HG03060 (cell line): ENCODE data around the gene ZDHHC19.
"Not testable (repeated sequence)": the region's sequence is repeated elsewhere in the genome, so short reads cannot be mapped to it uniquely, and the experiment has no call there.

ENCODE experiments used
- ATAC-seq: cut with Tn5 transposase; IDR thresholded peaks from one replicate; pipeline ENCODE4 v1.9.1; 2021; ENCODE audit warnings: low read depth, moderate number of reproducible peaks; ENCODE audit not compliant: unreplicated experiment

The ZDHHC19 gene, protein sequence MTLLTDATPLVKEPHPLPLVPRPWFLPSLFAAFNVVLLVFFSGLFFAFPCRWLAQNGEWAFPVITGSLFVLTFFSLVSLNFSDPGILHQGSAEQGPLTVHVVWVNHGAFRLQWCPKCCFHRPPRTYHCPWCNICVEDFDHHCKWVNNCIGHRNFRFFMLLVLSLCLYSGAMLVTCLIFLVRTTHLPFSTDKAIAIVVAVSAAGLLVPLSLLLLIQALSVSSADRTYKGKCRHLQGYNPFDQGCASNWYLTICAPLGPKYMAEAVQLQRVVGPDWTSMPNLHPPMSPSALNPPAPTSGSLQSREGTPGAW

DNA sequence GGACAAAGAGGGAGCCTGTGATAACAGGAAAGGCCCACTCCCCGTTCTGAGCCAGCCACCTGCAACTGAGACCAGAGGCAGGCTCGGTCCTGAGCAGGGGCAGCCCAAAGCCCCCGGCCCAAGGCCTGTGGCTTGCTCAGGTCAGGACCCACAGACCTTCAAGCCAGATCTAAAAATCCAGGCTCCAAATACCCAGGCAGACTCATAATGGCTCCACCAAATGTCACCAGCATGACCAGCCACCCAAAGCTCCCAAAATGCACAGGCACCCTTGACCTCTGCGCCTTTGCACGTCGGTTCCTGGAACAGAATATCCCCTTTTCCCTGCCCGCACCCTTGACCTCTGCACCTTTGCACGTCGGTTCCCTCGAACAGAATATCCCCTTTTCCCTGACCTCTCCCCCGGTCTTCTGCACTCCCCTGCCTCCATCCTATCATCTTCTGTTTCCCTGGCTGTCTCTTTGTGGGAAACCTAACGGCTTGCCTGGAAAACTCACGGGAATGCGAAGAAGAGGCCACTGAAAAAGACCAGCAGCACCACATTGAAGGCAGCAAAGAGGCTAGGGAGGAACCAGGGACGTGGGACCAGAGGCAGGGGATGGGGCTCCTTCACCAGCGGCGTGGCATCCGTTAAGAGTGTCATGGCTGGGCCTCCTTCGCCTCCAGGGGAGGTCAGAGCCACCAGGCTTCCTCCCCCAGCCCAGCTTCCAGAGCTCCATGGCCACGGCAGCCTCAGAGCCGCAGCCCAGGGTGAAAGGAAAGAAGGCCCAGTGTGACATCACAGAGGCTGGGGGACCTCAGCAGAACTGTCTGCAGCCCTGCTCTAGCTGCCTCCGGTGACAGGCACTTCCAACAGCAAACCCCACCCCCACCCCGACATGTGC, at the start of gene ZDHHC19:
Gene ZDHHC19 (minus strand): TSS at position 728 of the 884 bp plus-strand sequence. CDS start 85 bp downstream, at position 643.
- no peak for ATAC-seq

DNA sequence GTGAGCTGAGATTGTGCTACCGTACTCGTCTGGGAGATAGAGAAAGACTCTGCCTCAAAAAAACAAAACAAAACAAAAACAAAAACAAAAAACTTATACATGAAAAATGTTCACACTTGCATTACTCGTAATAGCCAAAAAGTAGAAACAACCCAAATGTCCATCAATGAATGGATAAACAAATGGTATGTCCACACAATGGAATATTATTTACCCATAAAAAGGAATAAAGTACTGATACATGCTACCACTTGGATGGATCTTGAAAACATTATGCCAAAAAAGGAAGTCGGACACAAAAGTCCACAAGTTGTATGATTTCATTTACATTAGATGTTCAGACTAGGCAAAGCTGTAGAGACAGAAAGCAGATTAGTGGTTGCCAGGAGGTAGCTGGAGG, 49.6 kb upstream of the ZDHHC19 start:
- no peak for ATAC-seq

DNA sequence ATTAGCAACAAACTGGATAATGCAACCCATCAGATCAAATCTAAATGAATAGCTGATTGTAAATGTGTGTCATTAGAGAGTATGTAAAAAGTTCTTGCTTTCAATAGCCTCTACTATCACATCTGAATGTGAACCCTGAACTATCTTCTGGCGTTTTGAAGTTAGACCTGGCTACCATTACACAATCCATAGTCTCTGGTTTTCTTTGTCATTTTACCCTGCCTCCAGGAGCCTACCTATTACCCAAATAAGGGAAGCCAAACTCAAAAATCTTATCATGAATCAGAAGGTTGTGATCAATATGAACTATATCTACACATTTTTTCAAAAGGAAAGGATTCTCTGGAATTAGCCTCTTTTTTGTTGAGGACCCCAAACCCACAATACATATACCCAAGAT, 44.6 kb upstream of the ZDHHC19 start:
- ATAC-seq = no peak

DNA sequence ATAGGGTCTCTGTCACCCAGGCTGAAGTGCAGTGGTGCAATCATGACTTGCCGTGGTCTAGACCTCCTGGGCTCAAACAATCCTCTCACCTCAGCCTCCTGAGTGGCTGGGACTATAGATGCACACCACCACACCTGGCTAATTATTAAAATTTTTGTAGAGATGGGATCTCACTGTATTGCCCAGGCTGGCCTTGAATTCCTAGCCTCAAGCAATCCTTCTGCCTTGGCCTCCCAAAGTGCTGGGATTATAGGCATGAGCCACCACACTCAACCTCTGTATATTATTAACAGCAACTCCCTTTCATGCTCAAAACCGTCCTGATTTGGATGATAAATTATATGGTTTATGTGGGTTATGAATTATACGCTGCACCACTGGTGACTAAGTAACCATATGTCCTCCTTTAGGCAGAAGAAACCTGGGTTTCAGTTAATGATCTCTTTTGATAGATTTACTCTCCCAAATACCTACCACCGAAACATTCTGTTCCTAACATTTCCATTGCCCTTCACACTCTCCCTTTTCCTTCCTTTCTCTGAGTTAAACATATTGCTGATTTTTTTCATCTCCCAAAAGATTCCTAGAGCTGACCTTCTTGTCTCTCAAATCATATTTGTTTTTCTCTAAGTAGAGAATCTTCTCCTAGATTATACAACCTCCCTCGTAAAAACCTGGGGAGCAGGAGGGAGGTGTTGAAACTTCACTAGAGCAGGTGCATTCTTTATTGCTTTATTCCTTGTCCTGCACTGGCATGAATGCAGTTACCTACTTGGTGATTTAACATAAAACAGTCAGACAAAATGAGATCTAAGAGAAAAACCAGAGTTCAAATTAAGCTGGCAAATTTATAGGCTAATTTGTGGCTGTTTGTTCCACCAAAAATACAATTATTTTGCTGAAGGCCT, 43.4 kb upstream of the ZDHHC19 start:
- no peak for ATAC-seq

DNA sequence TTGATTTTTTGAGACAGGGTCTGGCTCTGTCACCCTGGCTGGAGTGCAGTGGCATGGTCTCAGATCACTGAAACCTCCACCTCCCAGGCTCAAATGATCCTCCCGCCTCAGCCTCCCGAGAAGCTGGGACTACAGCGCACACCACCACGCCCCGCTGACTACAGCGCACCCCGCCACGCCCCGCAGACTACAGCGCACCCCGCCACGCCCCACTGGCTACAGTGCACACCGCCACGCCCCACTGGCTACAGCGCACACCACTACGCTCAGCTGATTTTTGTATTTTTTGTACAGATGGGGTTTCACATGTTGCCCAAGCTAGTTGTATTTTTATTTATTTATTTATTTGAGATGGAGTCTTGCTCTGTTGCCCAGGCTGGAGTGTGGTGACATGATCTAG, 40.7 kb upstream of the ZDHHC19 start:
- ATAC-seq = no peak

DNA sequence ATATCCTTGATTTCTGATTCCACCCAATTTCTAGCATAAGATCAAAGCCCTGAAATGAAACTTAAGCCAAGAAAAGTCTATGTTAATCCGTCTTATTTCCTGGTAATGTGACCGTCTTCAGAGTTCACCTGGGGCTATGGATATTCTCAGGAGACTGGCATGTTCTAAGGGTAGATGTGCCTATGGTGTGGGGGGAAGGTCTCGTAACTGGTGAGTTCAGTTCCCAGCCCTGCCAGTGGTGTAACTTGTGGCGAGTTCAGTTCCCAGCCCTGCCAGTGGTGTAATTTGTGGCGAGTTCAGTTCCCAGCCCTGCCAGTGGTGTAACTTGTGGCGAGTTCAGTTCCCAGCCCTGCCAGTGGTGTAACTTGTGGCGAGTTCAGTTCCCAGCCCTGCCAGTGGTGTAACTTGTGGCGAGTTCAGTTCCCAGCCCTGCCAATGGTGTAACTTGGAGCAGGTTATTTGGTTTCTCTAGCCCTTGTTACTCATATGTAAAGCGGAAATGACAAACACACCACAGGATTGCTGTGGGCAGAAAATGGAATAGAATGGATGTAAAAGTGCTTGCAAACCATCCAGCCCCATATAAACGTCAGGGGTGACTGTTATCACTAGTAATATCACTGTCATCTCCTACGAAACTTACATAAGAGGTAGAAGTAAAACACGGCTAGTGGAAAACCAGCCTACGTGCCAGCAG, 35.6 kb upstream of the ZDHHC19 start:
- ATAC-seq = no peak

DNA sequence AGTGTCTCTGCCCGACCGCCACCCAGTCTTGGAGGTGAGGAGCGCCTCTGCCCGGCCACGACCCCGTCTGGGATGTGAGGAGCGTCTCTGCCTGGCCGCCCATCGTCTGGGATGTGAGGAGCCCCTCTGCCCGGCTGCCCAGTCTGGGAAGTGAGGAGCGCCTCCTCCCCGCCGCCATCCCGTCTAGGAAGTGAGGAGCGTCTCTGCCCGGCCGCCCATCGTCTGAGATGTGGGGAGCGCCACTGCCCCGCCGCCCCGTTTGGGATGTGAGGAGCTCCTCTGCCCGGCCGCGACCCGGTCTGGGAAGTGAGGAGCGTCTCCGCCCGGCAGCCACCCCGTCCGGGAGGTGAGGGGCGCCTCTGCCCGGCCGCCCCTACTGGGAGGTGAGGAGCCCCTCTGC, 33.0 kb upstream of the ZDHHC19 start:
- not testable (repeated sequence) for ATAC-seq

DNA sequence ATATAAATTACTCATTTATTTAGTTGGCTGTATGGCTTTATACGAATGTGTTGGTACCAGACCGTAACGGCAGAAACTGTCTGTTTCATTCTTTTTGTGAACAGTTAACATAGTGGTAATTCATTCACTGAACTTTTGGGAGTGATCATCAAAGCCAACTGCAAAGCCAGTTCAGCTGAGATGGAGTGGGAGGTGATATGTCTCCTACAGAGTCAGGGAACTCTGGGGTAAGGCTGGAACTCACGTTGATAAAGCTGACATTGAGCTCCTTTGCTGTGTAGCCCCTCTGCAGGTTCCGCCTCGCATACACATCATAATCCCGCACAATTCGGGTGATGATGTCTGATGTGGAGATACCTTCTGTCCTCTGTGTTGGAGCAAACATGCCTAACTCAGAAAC, 30.5 kb upstream of the ZDHHC19 start:
- ATAC-seq = no peak

DNA sequence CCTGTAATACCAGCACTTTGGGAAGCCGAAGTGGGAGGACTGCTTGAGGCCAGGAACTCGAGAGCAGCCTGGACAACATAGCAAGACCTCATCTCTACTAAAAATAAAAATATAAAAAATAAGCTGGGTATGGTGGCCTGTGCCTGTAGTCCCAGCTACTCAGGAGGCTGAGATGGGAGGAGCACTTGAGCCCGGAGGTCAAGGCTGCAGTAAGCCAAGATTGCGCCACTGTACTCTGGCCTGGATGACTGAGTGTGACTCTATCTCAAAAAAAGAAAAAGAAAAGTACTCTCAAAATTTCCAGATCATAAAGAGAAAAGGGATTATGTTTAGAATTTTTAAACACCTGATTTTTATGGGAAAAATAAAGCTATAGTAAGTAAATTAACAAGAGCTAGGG, 29.2 kb upstream of the ZDHHC19 start:
- no peak for ATAC-seq

DNA sequence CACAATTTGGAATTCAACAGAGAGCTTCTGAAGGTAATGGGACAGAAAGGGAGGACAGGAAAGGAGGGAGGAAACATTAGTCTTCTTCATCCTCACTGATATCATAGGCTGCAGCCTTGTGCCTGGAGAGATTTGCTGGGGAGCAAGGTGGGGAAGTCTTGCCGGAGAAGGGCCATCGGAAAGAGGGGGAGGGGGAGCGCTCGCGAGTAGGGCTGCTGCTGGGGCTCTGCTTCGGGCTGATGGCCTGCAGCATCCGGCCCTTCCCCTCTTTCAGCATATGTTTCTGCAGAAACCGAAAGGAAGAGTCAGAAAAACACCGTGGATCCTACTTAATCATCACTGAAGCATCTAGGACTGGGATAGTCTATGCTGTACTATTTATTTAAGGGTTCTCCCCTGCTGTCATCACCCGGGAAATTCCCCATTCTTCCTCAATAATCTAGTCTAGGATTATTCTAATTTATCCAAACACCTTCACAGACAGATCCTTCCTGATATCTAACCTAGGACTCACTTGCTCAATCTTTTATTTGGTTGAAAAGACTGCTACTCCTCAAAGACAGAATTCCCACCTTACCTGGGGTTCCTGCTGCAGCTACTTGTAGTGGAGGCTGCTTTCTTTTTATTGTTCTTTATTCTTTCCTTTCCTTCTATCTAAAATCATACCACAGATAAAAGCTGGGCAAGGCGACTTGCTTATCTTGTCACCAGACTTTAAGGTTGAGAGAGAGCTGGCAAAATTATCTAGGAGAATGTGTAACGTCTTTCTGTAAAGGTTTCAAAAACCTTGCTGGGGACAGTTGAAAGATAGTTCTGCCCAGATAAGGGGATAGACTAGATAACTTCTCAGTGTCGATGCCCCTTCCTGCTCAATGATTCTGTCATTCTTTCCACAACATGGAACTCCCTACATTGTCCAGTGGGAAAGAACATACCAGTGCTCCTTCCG, 27.7 kb upstream of the ZDHHC19 start:
- ATAC-seq = no peak

DNA sequence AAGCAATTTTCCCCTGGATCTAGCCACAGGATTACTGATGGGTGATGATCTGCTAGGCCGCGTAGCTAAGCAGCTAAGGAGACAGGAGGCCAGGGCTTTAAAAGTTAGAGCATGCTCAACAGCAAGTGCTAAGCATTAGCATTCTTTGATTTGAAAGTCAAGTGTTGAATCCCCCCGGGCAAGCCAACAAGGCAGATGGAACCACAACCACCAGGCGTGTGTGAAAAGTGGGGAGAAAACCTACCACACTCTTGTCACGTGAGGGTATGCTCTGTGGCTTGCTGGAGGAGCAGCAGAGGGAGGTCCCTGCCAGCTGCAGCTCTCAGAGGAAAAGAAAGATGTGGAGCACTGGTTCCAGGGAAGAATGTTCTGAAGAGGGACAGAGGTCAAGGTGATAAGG, 26.0 kb upstream of the ZDHHC19 start:
- no peak for ATAC-seq

DNA sequence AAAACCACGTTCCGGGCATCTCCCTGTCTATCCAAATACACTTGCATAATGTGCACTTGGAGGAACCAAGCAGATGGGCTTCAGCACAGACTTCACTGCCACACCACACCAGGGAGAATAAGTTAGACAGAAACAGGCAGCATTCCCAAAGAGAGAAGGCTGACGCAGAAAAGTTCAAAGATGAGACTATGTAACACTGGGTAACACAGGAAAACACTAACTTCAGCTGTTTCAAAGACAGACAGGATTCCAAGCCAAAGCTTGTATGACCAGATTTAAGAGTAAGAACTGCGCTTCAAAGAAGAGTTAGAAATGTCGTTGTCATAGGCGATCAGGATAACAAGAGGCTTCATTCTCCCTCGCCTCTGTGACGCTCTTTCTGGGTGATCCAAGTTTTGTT, 25.0 kb upstream of the ZDHHC19 start:
- ATAC-seq = no peak

DNA sequence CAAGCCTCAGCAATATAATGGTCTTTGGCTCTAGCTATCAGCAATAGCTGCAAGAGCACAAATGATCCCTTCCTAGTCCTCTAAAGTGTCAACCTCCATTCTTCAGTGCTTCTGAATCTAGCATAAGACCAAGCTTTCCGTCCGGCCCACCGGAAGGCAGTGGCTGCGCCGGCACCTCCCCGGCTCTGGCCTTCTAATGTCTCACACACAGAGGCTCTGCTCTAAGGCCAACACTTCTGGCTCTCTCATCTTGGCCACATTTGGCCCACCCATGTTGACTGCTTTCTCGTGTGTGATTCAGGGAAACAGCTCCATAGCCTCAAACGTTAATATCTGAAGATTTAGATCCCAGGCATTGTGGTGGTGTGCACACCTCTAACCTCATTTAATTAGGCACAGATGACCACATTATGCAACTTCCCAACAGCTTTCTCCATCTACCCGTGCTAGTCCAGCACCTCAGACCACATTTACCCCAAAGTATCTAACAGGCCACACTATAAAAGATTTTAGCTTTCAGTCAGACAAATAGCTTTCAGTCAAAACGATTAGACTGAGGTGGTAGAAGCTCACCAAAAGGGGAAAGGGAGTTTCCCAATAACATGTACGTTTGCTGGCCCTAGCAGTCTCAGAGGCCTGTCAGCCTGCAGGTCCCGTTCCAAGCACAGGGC, 24.4 kb upstream of the ZDHHC19 start:
- ATAC-seq = no peak

DNA sequence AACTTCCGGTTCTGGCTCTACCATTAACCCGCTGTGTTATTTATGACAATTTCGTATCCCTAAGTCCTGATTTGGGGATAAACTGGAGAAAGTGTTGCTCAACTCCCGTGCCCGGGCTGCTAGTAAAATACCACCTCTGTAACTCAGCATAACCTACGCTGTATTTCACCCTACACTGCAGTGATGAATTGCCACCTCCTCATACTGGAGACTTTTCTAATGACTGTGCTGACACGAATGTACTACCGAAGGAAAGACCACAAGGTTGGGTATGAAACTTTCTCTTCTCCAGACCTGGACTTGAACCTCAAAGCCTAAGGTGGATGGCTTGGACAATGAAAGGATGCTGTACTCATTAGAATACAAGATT, 21.7 kb upstream of the ZDHHC19 start:
- no peak for ATAC-seq

DNA sequence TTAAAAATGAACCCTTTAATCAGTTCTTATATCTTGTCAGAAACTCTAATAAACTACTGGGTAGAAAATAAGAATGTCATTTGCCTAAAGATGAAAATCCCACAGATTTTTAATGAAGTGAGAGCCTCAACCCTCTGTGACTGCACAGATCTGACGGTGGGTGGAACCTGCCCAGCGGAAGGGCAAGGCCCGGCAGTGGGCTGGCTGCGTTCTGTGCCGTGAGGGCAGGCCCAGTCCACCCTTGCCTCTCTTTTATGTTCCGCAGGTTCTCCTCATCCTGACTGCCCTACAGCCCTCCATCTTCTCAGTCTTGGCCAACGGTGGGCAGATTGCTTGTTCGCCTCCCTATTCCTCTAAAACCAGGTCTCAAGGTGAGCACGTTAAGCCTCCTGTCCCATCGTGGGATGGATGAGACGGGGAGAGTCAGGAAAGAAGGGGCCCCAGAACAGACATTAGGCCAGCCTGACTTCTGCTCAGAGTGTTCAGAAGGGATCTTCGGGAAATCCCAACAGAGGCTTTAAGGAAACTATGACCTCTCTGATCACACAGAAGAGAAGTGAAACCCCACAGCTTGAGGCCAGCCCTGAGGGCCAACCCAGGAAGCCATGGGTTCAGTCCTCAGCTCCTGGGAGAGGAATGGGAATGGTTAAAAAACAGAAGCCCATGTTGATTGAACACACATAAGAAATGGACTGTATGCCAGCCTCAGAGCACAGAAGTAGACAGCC, 21.1 kb upstream of the ZDHHC19 start:
- no peak for ATAC-seq

DNA sequence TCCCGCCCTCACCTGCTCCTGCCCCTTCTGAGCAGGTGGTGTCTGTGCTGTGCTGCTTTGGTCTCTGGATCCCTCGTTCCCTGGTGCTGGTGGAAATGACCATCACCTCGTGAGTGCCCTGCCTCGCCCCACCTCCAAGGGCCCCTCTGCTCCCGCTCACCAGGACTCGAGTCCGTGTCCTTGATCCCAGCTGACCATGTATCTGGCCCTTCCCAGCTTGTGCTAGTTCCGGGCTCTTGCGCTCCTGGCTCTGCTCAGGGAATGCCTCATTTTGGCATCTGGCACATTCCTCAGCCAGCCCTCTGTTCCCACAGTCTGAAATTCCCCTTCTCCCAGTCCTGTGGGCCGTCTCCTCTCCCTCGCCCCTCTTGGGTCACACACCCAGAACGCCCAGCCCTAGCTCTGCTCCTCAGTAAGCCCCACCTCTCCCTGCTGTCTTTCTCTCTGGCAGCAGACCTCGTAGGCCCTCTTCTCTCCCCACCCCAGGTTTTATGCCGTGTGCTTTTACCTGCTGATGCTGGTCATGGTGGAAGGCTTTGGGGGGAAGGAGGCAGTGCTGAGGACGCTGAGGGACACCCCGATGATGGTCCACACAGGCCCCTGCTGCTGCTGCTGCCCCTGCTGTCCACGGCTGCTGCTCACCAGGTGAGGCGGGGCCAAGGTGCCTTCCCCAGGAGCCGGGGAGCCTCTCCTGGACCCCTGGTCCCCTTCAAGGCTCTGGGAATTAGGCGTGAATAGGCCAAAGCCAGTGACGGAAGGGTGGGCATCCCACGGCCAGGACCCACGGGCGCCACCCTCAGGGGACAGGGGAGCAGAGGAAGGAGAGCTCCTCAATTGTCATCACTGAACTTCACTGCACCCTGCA, 16.7 kb upstream of the ZDHHC19 start:
- no peak for ATAC-seq

DNA sequence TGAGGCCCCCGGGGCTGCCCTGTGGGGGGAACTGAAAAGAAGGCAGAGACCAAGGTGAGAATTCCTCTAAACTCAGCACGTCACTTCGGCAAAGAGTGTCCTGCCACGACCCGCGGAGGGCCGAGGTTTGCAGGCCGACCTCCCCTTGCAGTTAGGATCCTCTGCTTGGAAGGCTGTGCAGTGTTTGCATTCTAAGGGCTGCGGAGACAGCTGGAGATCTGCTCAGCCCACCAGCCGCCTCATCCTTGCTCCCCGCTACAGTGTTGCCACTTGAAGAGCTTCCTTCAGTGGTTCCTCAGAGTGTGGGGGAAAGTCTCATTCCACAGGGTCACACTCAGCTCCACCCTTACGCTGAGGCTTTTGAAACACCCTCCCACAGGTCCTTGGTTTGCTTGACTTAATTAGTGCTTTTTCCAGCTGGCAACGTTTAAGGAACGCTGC, 15.9 kb upstream of the ZDHHC19 start:
- no peak for ATAC-seq
